MG63 (cell line): ENCODE data around the gene EPC1. TPM values are rescaled to one million over a fixed set of nuclear protein-coding genes. Genes with fewer than 3 reads are reported as not detected.

Experiments used
- DNase-seq: peaks from one replicate; pipeline ENCODE4 v3.0.0-alpha.2; 2020
- H3K27me3 ChIP-seq: fragments of 250-450 bp; sonication (Bioruptor Pico); 2 replicates; pipeline ENCODE4 v1.5.1; 2020; ENCODE audit warnings: mild to moderate bottlenecking, moderate library complexity
- H3K36me3 ChIP-seq: fragments of 250-450 bp; sonication (Bioruptor Pico); 2 replicates; pipeline ENCODE4 v1.5.1; 2020; ENCODE audit warnings: mild to moderate bottlenecking, moderate library complexity
- H3K4me3 ChIP-seq: fragments of 250-450 bp; sonication (Bioruptor Pico); 2 replicates; pipeline ENCODE4 v1.5.1; 2020; ENCODE audit warnings: mild to moderate bottlenecking, moderate library complexity
- H3K9me3 ChIP-seq: fragments of 250-450 bp; sonication (Bioruptor Pico); 2 replicates; pipeline ENCODE4 v1.5.1; 2020; ENCODE audit warnings: mild to moderate bottlenecking, moderate library complexity
- total RNA-seq: library from RNA; depleted of rRNA; stranded (reverse); fragments of >200 nt; shearing (Covaris generic); gene quantifications from 2 replicates; pipeline ENCODE4 v1.2.3, GENCODE V29; 2014; ENCODE audit warnings: low replicate concordance

EPC1 gene
- total RNA-seq, 1 experiment from 2014 or later: 4.7 TPM

DNA sequence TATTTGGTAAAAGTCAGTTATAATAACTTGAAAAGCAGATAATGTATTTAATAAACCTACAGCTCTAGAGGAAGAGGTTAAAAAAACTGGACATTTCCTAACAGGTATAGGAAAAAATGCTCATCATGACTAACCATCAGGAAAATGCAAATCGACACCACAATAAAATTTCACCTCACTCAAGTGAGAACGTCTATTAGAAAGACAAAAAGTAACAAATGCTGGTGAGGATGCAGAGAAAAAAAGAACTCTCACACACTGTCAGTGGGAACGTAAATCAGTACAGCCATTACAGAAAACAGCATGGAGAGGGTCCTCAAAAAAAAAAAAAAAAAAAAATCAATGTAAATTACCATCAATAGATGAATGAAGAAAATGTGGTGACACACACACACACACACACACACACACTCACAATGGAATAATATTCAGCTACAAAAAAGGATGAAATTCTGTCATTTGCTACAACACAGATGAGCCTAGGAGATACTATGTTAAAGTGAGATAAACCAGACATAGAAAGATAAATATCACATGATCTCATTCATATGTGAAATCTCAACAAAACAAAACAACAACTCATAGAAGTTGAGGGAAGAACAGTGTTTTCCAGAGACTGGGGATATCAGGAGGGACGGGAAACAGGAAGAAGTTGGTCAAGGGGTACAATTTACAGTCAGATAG, 20.1 kb downstream of the EPC1 start:
- H3K9me3 ChIP-seq: no peaks in the 10 kb centered on the region
- H3K36me3 ChIP-seq: peaks cover 6% of the 10 kb centered on the region
- DNase-seq: no peak
- H3K4me3 ChIP-seq: no peak overlapping the region
- H3K27me3 ChIP-seq: no peaks in the 10 kb centered on the region

- no peak for DNase-seq
- Histone ChIP-seq H3K4me3 (no peak overlapping the region), H3K36me3 (peaks cover 8% of the 10 kb centered on the region), H3K27me3 (no peaks in the 10 kb centered on the region), H3K9me3 (no peaks in the 10 kb centered on the region)
Observed at GRCh38 chr10:32326119-32326518, 20.8 kb downstream of the EPC1 start.

GRCh38 chr10:32323051-32323450, 23.9 kb downstream of the EPC1 start:
- H3K36me3 ChIP-seq: peaks cover 7% of the 10 kb centered on the region
- no peak for DNase-seq
- no peaks in the 10 kb centered on the region for H3K27me3 ChIP-seq
- no peaks in the 10 kb centered on the region for H3K9me3 ChIP-seq
- no peak overlapping the region for H3K4me3 ChIP-seq

DNA sequence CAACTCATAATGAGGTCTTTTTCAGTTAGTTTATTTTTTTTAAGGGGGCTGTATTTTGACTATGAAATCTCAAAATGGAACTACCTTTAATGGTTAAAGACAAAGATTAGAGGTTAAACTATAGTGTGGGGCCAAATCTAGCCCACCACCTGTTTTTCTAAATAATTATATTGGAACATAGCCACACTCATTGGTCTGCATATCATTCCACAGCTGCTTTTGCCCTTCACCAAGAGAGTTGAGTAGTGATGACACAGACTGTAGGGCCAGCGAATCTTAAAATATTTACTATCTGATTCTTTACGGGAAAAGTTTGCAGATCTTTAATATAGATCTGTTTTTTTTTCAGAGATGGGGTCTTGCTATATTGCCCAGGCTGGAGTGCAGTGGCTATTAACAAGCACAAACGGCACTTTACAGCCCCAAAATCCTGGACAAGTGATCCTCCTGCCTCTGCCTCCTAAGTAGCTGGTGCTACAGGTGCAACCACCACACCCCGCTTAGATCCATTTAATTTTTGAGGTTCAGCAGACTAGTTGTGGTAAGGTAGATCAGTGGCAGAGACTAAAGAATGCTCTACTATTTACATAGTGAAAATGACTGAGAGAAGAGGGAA, 25.8 kb downstream of the EPC1 start:
- no peak for DNase-seq
- Histone ChIP-seq H3K36me3 (peaks cover 7% of the 10 kb centered on the region), H3K4me3 (no peak overlapping the region), H3K9me3 (no peaks in the 10 kb centered on the region), H3K27me3 (no peaks in the 10 kb centered on the region)

GRCh38 chr10:32318476-32318896, 28.5 kb downstream of the EPC1 start:
- DNase-seq: no peak
- Histone ChIP-seq H3K27me3 (no peaks in the 10 kb centered on the region), H3K36me3 (peaks cover 7% of the 10 kb centered on the region), H3K9me3 (no peaks in the 10 kb centered on the region), H3K4me3 (no peak overlapping the region)

DNA sequence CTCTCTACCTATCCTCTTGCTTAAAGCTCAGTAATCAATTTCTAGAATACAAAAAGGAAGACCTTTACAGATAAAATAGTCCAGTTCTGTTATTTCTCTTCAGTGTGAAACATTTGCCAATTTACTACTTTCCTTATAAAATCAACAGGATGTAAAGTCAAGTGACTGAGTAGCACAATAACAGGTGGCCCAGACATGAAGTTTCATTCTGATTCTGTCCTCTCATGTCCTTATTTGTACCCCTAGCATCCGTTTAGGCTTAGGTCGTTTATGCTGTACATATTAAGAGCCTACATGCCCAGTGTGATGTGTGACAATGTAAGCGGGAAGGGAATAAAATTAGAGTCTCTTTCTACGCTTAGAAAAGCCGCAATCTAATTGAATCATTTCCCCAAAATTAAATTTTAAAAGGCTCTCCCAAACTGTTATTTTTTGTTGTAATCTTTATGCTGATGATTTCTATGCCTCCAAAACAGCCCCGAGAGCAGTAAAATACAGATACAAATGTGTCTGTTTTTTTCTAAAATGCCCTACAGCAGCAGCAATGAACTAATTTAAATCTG, 29.1 kb downstream of the EPC1 start:
- DNase-seq: no peak
- no peak overlapping the region for H3K4me3 ChIP-seq
- no peaks in the 10 kb centered on the region for H3K27me3 ChIP-seq
- peaks cover 7% of the 10 kb centered on the region for H3K36me3 ChIP-seq
- no peaks in the 10 kb centered on the region for H3K9me3 ChIP-seq

DNA sequence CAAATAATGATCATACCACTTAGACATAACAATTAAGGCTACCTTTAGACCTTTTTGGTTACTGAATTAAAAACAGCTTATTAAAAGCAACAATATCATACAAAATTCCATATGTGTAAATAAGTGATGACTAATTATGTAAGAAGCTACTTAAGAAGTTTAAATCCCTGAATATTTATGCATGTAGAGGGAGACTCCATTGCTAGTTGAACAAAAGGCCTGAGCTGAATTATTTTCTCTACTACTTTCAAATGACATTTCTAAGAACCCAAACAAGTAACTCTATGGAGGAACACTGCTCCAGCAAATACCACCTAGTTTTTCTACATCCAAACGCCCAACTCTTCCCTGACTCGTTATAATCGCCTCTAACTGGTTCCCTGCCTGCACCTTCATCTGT, 31.5 kb downstream of the EPC1 start:
- Histone ChIP-seq H3K9me3 (no peaks in the 10 kb centered on the region), H3K27me3 (no peaks in the 10 kb centered on the region), H3K36me3 (no peaks in the 10 kb centered on the region; the same call in none of the 2 replicates), H3K4me3 (no peak overlapping the region)
- DNase-seq: no peak

- no peak overlapping the region for H3K4me3 ChIP-seq
- no peaks in the 10 kb centered on the region for H3K9me3 ChIP-seq
- H3K27me3 ChIP-seq: no peaks in the 10 kb centered on the region
- no peak for DNase-seq
- peaks cover 6% of the 10 kb centered on the region for H3K36me3 ChIP-seq
Observed at GRCh38 chr10:32314588-32314987, 32.4 kb downstream of the EPC1 start.

DNA sequence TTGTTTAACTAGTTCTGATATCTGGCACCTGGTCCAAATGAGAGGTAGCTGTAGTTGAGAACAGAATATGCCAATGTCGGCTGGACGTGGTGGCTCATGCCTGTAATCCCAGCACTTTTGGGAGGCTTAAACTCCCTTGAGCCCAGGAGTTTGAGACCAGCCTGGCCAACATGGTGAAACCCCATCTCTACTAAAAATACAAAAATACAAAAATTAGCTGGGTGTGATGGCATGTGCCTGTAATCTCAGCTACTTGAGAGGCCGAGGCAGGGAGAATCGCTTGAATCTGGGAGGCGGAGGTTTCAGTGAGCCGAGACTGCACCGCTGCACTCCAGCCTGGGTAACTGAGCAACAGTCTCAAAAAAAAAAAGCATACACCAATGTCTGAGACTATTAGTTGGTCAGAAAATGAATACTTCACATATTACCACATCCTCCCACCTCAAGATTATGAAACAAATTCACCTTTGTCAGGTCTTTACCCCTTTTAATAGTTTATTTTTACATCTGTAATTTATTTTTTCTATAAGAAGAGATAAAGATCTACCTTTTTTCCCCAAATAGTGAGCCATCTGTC, 38.8 kb downstream of the EPC1 start:
- Histone ChIP-seq H3K4me3 (no peak overlapping the region), H3K27me3 (no peaks in the 10 kb centered on the region), H3K36me3 (peaks cover 29% of the 10 kb centered on the region), H3K9me3 (no peaks in the 10 kb centered on the region)
- no peak for DNase-seq

DNA sequence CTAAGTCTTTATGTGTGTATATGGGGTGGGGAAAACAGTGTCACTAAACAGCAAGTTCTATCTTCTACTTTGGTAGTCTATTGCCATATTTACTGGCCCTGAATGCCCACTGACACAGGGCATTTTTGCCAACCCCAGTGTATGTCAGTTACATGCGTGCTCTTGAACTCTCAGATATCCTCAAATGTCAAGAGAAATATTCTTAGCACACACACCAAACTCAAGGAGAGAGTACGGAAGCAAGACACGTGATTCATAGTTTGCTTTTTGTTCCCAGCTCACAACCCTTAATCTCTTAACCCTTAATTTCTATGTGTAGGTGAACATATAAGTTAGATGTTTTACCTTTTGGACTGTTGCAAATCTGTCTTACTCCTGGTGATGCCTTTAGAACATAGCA, 39.3 kb downstream of the EPC1 start:
- Histone ChIP-seq H3K36me3 (peaks cover 31% of the 10 kb centered on the region), H3K27me3 (no peaks in the 10 kb centered on the region), H3K4me3 (no peak overlapping the region), H3K9me3 (no peaks in the 10 kb centered on the region)
- no peak for DNase-seq

DNA sequence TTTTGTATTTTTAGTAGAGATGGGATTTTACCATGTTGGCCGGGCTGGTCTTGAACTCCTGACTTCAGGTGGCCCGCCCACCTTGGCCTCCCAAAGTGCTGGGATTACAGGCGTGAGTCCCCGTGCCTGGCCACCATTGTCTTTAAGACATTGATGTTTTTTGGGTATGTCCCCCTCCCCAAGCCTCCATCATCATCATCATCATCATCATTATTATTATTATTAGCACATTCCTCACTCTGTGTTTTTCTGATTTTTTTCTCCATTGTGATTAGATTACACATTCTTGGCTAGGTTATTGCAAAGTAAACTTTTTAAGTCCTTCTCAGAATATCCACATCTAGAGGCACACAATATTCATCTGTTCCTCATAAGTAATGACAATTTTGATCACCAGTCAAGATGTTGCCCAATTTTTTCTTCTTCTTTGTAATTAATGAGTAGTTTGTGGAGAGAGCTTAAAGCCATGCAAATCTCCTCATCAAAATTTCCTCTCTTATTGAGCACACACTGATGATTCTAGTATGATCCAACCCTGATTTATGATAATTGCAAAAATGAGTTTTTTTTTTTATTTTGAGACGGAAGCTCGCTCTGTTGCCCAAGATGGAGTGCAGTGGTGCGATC, 47.5 kb downstream of the EPC1 start:
- Histone ChIP-seq H3K9me3 (no peaks in the 10 kb centered on the region), H3K27me3 (no peaks in the 10 kb centered on the region), H3K36me3 (peaks cover 19% of the 10 kb centered on the region), H3K4me3 (no peak overlapping the region)
- no peak for DNase-seq

GRCh38 chr10:32298075-32298812, 48.7 kb downstream of the EPC1 start:
- H3K36me3 ChIP-seq: peaks cover 7% of the 10 kb centered on the region
- DNase-seq: no peak
- H3K27me3 ChIP-seq: no peaks in the 10 kb centered on the region
- no peaks in the 10 kb centered on the region for H3K9me3 ChIP-seq
- H3K4me3 ChIP-seq: no peak overlapping the region

DNA sequence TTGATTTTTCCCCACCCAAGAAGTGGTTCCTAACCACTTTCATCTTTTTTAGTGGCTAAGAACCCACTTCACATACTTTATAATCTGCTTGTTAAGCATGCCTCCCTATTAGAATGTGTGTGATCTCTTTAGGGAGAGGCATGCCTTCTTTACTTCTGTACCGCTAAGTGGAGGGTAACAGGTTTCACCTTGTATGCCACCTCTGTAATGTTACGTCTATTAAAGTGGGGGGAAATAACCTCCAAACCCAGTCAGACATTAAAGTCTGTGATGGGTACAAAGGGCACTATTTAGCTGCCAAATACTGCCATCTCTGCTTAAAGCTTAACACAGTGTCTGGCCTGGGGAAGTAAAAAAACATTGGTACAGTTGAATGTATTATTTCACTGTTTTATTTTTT, 51.9 kb downstream of the EPC1 start:
- no peaks in the 10 kb centered on the region for H3K9me3 ChIP-seq
- DNase-seq: no peak
- H3K4me3 ChIP-seq: no peak overlapping the region
- H3K27me3 ChIP-seq: no peaks in the 10 kb centered on the region
- H3K36me3 ChIP-seq: peaks cover 19% of the 10 kb centered on the region

GRCh38 chr10:32293581-32293980, 53.4 kb downstream of the EPC1 start:
- Histone ChIP-seq H3K4me3 (no peak overlapping the region), H3K9me3 (no peaks in the 10 kb centered on the region), H3K27me3 (no peaks in the 10 kb centered on the region), H3K36me3 (peaks cover 25% of the 10 kb centered on the region)
- DNase-seq: no peak

DNA sequence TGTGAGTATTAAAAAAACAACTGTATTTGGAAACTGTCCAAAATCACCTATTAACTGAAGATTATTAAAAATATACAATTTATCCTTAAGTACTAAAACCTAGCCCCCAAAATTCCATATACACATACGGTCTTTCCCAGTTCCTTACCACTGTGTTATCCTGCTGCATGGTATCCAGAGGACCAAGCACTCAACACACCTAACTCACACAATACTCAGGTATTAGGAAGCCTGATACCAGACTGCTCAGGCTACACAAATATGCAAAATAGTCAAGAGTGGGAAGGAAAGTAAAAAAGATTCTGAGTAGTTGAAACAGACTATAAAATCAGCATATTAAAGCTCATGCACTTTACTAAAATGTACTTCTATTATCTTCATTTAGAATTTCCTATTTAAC, 67.2 kb downstream of the EPC1 start:
- Histone ChIP-seq H3K36me3 (peaks cover 31% of the 10 kb centered on the region), H3K27me3 (no peaks in the 10 kb centered on the region), H3K4me3 (no peak overlapping the region), H3K9me3 (no peaks in the 10 kb centered on the region)
- DNase-seq: no peak

- Histone ChIP-seq H3K36me3 (peaks cover 46% of the 10 kb centered on the region), H3K9me3 (no peaks in the 10 kb centered on the region), H3K27me3 (no peaks in the 10 kb centered on the region), H3K4me3 (no peak overlapping the region)
- no peak for DNase-seq
Observed at GRCh38 chr10:32273336-32273735, 73.6 kb downstream of the EPC1 start.

GRCh38 chr10:32271617-32272016, 75.3 kb downstream of the EPC1 start:
- H3K4me3 ChIP-seq: no peak overlapping the region
- H3K36me3 ChIP-seq: peaks cover 54% of the 10 kb centered on the region
- H3K9me3 ChIP-seq: no peaks in the 10 kb centered on the region
- H3K27me3 ChIP-seq: no peaks in the 10 kb centered on the region
- DNase-seq: no peak
